GM12878 (cell line): ENCODE results near the gene KANK4. TPM values are rescaled to one million over a fixed set of nuclear protein-coding genes. Genes with fewer than 3 reads are reported as not detected.

ENCODE experiments used
- polyA plus RNA-seq, 11 experiments: library from polyadenylated mRNA; depleted of rRNA in 4 of 11; unstranded in 6 of 11; stranded (reverse) in 5 of 11; fragments of >200 nt; fragmentation: Nextera tagmentation in 4 of 11; fragmentation: Illumina TruSeq in 1 of 11; extraction: Ambion mirVana in 4 of 11; extraction: Trizol in 1 of 11; gene quantifications; 1 replicate in 1 of 11; 2 replicates in 10 of 11; pipeline versions ENCODE4 v1.2.1 to v1.2.3, GENCODE V29; 2011 to 2016; ENCODE audit warnings: inconsistent platforms in 2 of 11, missing spikeins in 2 of 11, low read depth in 1 of 11
- small RNA-seq: library from RNA; depleted of rRNA; stranded (forward); fragments of <200 nt; gene quantifications from one replicate; pipeline ENCODE3, GENCODE V24; 2014
- total RNA-seq, 4 experiments: library from RNA; depleted of rRNA in 3 of 4; stranded (reverse); fragments of >200 nt in 3 of 4; fragmentation: Illumina TruSeq in 1 of 4; extraction: Trizol in 1 of 4; gene quantifications; 2 replicates each; pipeline versions ENCODE4 v1.2.1 to v1.2.3, GENCODE V29; 2013 to 2021

KANK4 gene
- total and polyA plus RNA-seq, 10 of the 15 experiments (the other 5 are each of a cell fraction or from before 2014, with no cell fraction given), result not detected

Small RNAs within 50 kb of the gene (small RNA-seq; reads per million reads assigned to genes)
- gene RNU6-371P, result not detected

Other genes starting within 250 kb of the KANK4 start
- not detected in 2 replicates for gene L1TD1, start 124.6 kb downstream of the KANK4 start, total RNA-seq (2014; rRNA removed)
- gene L1TD1, start 124.6 kb downstream of the KANK4 start, total RNA-seq (2014; rRNA removed; fragmentation: Illumina TruSeq; extraction: Trizol), result not detected in 2 replicates
- gene L1TD1, start 124.6 kb downstream of the KANK4 start, total RNA-seq (2021), result 0.24 and 0.31 TPM in 2 replicates
- gene L1TD1, start 124.6 kb downstream of the KANK4 start, polyA plus RNA-seq (2011; rRNA removed), result not detected in 2 replicates
- not detected in 2 replicates for gene L1TD1, start 124.6 kb downstream of the KANK4 start, polyA plus RNA-seq (2014; fragmentation: Illumina TruSeq; extraction: Trizol)
- gene L1TD1, start 124.6 kb downstream of the KANK4 start, polyA plus RNA-seq (2014; fragmentation: Nextera tagmentation; extraction: Ambion mirVana), result not detected
- gene L1TD1, start 124.6 kb downstream of the KANK4 start, polyA plus RNA-seq (2014; rRNA removed), result not detected in 2 replicates
- gene L1TD1, start 124.6 kb downstream of the KANK4 start, polyA plus RNA-seq (2016; fragmentation: Nextera tagmentation; extraction: Ambion mirVana), result under 1 TPM; 0.07 to 0.21 TPM
- 45.5 and 55.8 TPM in 2 replicates for gene USP1, start 117.6 kb upstream of the KANK4 start, total RNA-seq (2014; rRNA removed)
- gene USP1, start 117.6 kb upstream of the KANK4 start, total RNA-seq (2014; rRNA removed; fragmentation: Illumina TruSeq; extraction: Trizol), result 71.9 and 77.9 TPM in 2 replicates
- 49.9 and 52.5 TPM in 2 replicates for gene USP1, start 117.6 kb upstream of the KANK4 start, total RNA-seq (2021)
- 25.6 and 48.2 TPM in 2 replicates for gene USP1, start 117.6 kb upstream of the KANK4 start, polyA plus RNA-seq (2011; rRNA removed)
- gene USP1, start 117.6 kb upstream of the KANK4 start, polyA plus RNA-seq (2014; fragmentation: Illumina TruSeq; extraction: Trizol), result 66.0 and 81.2 TPM in 2 replicates
- 10 to 100 TPM; 28.0 to 35.9 TPM for gene USP1, start 117.6 kb upstream of the KANK4 start, polyA plus RNA-seq (2014; fragmentation: Nextera tagmentation; extraction: Ambion mirVana)
- 23.6 and 27.9 TPM in 2 replicates for gene USP1, start 117.6 kb upstream of the KANK4 start, polyA plus RNA-seq (2014; rRNA removed)
- 10 to 100 TPM; 50.7 to 58.1 TPM for gene USP1, start 117.6 kb upstream of the KANK4 start, polyA plus RNA-seq (2016; fragmentation: Nextera tagmentation; extraction: Ambion mirVana)